ENCODE measurements around the gene YIPF1.
"Not testable (repeated sequence)": the region's sequence is repeated elsewhere in the genome, so short reads cannot be mapped to it uniquely, and the experiment has no call there.

The YIPF1 gene

DNA sequence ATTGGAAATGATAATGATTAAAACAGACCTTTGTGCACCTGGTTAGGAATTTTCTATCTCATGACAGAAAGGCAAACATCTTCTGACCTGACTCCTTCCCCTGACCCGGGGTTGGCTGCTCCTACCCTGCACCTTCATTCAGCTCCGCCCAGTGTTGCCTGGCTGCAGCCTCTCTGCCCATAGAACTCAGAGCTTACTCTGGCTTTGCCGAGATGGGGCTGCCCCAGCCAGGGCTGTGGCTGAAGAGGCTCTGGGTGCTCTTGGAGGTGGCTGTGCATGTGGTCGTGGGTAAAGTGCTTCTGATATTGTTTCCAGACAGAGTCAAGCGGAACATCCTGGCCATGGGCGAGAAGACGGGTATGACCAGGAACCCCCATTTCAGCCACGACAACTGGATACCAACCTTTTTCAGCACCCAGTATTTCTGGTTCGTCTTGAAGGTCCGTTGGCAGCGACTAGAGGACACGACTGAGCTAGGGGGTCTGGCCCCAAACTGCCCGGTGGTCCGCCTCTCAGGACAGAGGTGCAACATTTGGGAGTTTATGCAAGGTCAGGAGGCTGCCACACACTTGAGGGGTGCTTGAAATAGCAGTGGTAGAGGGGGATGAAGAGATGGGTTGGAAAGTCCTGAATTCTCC lies 4.5 kb upstream of the YIPF1 start, which contains the start of gene DIO1:
Gene DIO1 (plus strand): TSS at position 189 of the 638 bp plus-strand sequence. CDS start 24 bp downstream, at position 213.
- Histone ChIP-seq H3K27ac (ENCODE audit: low read depth, low read length) (no peak within 1 kb of the TSS), H3K4me1 (ENCODE audit: control insufficient read depth, insufficient read depth, low read length) (peaks cover 7% of the 10 kb centered on the region), H3K9ac (ENCODE audit: low read length) (no peak within 1 kb of the TSS)

DNA sequence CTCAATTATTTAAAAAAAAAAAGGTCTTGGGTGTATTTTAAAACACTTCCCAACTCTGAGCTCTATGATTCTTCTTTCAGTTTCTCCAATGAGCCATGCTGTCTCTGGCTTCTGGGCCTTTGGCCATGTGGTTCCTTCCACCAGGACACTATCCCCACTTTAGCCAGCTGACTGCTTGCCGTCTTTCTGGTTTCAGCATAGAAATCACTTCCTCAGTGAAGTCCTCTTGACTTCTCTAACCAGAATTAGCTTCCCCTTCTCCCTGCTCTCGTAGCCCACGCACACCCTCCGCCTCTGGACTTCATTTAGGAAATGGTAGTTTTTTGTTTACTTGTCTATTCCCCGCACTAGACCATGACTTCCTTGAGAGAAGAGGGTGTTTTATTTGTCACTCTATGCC lies 3.3 kb upstream of the YIPF1 start:
- no peaks in the 10 kb centered on the region for H3K36me3 ChIP-seq (ENCODE audit: control insufficient read depth, insufficient read depth, low read length)
- no peak overlapping the region for H3K9ac ChIP-seq (ENCODE audit: low read length)
- no peaks in the 10 kb centered on the region for H3K27me3 ChIP-seq (ENCODE audit: control insufficient read depth, insufficient read depth, low read length)
- no peaks in the 10 kb centered on the region for H3K9me3 ChIP-seq (ENCODE audit: control insufficient read depth, insufficient read depth, low read depth, low read length)
- H3K27ac ChIP-seq (ENCODE audit: low read depth, low read length) = no peak overlapping the region
- H3K4me3 ChIP-seq (ENCODE audit: low read depth, low read length) = no peak overlapping the region
- H3K4me1 ChIP-seq (ENCODE audit: control insufficient read depth, insufficient read depth, low read length) = peaks cover 7% of the 10 kb centered on the region

More for the DNA sequence above, 4.5 kb upstream of the YIPF1 start, which contains the start of gene DIO1:
- Histone ChIP-seq H3K36me3 (ENCODE audit: control insufficient read depth, insufficient read depth, low read length) (no peaks in the 10 kb centered on the region), H3K9me3 (ENCODE audit: control insufficient read depth, insufficient read depth, low read depth, low read length) (no peaks in the 10 kb centered on the region), H3K27me3 (ENCODE audit: control insufficient read depth, insufficient read depth, low read length) (no peaks in the 10 kb centered on the region), H3K4me3 (ENCODE audit: low read depth, low read length) (no peak within 1 kb of the TSS)

DNA sequence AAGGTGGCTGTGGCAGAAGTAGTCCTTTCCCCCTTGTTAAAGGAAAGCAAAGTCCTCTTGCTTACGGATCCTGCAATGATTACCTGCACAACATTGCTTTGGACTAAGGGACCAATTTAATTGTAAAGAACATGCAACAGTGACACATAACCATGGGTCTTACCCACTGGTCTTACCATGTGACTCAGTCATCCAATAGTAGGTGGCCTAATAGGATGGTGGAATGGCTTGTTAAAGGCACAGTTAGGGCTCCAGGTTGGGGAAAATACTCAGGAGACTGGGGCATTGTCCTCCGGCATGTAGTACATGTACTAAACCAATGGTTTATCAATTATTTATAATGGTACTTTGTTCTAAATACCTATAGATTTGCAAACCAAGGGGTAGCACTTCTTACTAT lies 2.1 kb upstream of the YIPF1 start:
- Histone ChIP-seq H3K36me3 (ENCODE audit: control insufficient read depth, insufficient read depth, low read length) (no peaks in the 10 kb centered on the region), H3K4me3 (ENCODE audit: low read depth, low read length) (no peak overlapping the region), H3K27me3 (ENCODE audit: control insufficient read depth, insufficient read depth, low read length) (no peaks in the 10 kb centered on the region), H3K4me1 (ENCODE audit: control insufficient read depth, insufficient read depth, low read length) (peaks cover 7% of the 10 kb centered on the region), H3K9me3 (ENCODE audit: control insufficient read depth, insufficient read depth, low read depth, low read length) (no peaks in the 10 kb centered on the region), H3K9ac (ENCODE audit: low read length) (no peak overlapping the region), H3K27ac (ENCODE audit: low read depth, low read length) (no peak overlapping the region)

DNA sequence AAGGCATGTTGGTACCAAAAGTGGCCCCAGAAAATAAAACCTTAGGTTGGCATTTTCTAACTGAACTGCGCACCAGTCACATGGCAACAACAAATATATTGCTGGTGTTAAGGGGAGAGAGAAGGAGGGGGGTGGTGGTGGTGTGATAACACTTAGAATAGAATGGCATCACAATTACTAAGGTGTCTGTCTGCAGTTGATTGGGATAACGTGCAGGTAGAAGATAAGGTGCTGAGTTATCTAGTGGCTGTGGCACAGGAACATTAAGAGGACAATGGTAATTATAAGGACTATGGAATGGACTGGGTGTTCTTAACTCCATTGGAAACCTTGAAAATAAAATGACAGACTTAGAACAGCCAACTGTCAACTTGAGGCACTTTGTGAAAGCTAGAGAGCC lies 1.4 kb upstream of the YIPF1 start:
- no peak overlapping the region for H3K4me3 ChIP-seq (ENCODE audit: low read depth, low read length)
- no peak overlapping the region for H3K9ac ChIP-seq (ENCODE audit: low read length)
- H3K4me1 ChIP-seq (ENCODE audit: control insufficient read depth, insufficient read depth, low read length) = peaks cover 7% of the 10 kb centered on the region
- H3K27ac ChIP-seq (ENCODE audit: low read depth, low read length) = no peak overlapping the region
- no peaks in the 10 kb centered on the region for H3K27me3 ChIP-seq (ENCODE audit: control insufficient read depth, insufficient read depth, low read length)
- H3K36me3 ChIP-seq (ENCODE audit: control insufficient read depth, insufficient read depth, low read length) = peaks cover 2% of the 10 kb centered on the region
- no peaks in the 10 kb centered on the region for H3K9me3 ChIP-seq (ENCODE audit: control insufficient read depth, insufficient read depth, low read depth, low read length)

- Histone ChIP-seq H3K4me1 (ENCODE audit: control insufficient read depth, insufficient read depth, low read length) (peaks cover 7% of the 10 kb centered on the region), H3K9me3 (ENCODE audit: control insufficient read depth, insufficient read depth, low read depth, low read length) (no peaks in the 10 kb centered on the region), H3K27ac (ENCODE audit: low read depth, low read length) (no peak overlapping the region), H3K4me3 (ENCODE audit: low read depth, low read length) (peak overlapping the region; percentile 87), H3K36me3 (ENCODE audit: control insufficient read depth, insufficient read depth, low read length) (peaks cover 4% of the 10 kb centered on the region), H3K27me3 (ENCODE audit: control insufficient read depth, insufficient read depth, low read length) (no peaks in the 10 kb centered on the region), H3K9ac (ENCODE audit: low read length) (no peak overlapping the region)
Measured at GRCh38 chr1:53890522-53890941, 935 bp upstream of the YIPF1 start.

DNA sequence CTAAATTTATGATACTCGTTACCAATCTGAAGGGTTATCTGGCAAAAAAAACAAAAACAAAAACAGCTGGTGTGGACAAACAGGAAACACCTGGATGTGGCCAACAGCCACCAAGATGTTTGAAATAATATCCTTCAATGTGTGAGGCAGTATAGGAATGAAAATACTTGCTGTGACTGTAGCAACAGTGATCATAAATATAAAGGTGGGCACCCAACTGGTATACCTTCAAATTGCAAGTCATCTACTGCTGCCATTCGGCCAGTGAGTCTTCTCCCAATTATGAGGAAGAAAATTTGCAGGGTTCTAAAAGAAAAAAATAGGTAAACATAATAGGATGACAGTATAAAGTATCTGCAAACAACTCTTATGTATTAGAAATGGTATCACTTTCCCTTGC lies 916 bp downstream of the YIPF1 start:
- Histone ChIP-seq H3K9me3 (ENCODE audit: control insufficient read depth, insufficient read depth, low read depth, low read length) (no peaks in the 10 kb centered on the region), H3K4me3 (ENCODE audit: low read depth, low read length) (peak overlapping the region; percentile 87; the same call in 1 of the 2 replicates), H3K27ac (ENCODE audit: low read depth, low read length) (no peak overlapping the region), H3K36me3 (ENCODE audit: control insufficient read depth, insufficient read depth, low read length) (peaks cover 12% of the 10 kb centered on the region), H3K27me3 (ENCODE audit: control insufficient read depth, insufficient read depth, low read length) (no peaks in the 10 kb centered on the region), H3K9ac (ENCODE audit: low read length) (no peak overlapping the region), H3K4me1 (ENCODE audit: control insufficient read depth, insufficient read depth, low read length) (peaks cover 7% of the 10 kb centered on the region)

- H3K4me1 ChIP-seq (ENCODE audit: control insufficient read depth, insufficient read depth, low read length); H3K27ac ChIP-seq (ENCODE audit: low read depth, low read length); H3K9ac ChIP-seq (ENCODE audit: low read length); H3K9me3 ChIP-seq (ENCODE audit: control insufficient read depth, insufficient read depth, low read depth, low read length); H3K4me3 ChIP-seq (ENCODE audit: low read depth, low read length); H3K27me3 ChIP-seq (ENCODE audit: control insufficient read depth, insufficient read depth, low read length): not testable (repeated sequence)
- peaks cover 24% of the 10 kb centered on the region for H3K36me3 ChIP-seq (ENCODE audit: control insufficient read depth, insufficient read depth, low read length)
Measured at GRCh38 chr1:53883600-53883999, 6.0 kb downstream of the YIPF1 start.

DNA sequence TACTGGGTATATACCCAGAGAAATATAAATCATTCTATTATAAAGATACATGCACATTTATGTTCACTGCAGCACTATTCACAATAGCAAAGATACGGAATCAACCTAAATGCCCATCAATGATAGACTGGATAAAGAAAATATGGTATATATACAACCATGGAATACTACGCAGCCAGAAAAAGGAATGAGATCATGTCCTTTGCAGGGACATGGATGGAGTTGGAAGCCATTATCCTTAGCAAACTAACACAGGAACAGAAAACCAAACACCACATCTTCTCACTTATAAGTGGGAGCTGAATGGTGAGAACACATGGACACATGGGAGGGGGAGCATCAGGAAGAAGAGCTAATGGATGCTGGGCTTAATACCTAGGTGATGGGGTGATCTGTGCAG lies 7.7 kb downstream of the YIPF1 start:
- not testable (repeated sequence) for H3K27ac ChIP-seq (ENCODE audit: low read depth, low read length); H3K4me3 ChIP-seq (ENCODE audit: low read depth, low read length); H3K9me3 ChIP-seq (ENCODE audit: control insufficient read depth, insufficient read depth, low read depth, low read length); H3K4me1 ChIP-seq (ENCODE audit: control insufficient read depth, insufficient read depth, low read length); H3K27me3 ChIP-seq (ENCODE audit: control insufficient read depth, insufficient read depth, low read length); H3K9ac ChIP-seq (ENCODE audit: low read length)
- peaks cover 33% of the 10 kb centered on the region for H3K36me3 ChIP-seq (ENCODE audit: control insufficient read depth, insufficient read depth, low read length)

GRCh38 chr1:53878492-53879105 lies 11.0 kb downstream of the YIPF1 start:
- Histone ChIP-seq H3K36me3 (ENCODE audit: control insufficient read depth, insufficient read depth, low read length) (peaks cover 33% of the 10 kb centered on the region), H3K27me3 (ENCODE audit: control insufficient read depth, insufficient read depth, low read length) (no peaks in the 10 kb centered on the region), H3K9me3 (ENCODE audit: control insufficient read depth, insufficient read depth, low read depth, low read length) (no peaks in the 10 kb centered on the region), H3K9ac (ENCODE audit: low read length) (no peak overlapping the region), H3K4me1 (ENCODE audit: control insufficient read depth, insufficient read depth, low read length) (no peaks in the 10 kb centered on the region), H3K4me3 (ENCODE audit: low read depth, low read length) (no peak overlapping the region), H3K27ac (ENCODE audit: low read depth, low read length) (no peak overlapping the region)

DNA sequence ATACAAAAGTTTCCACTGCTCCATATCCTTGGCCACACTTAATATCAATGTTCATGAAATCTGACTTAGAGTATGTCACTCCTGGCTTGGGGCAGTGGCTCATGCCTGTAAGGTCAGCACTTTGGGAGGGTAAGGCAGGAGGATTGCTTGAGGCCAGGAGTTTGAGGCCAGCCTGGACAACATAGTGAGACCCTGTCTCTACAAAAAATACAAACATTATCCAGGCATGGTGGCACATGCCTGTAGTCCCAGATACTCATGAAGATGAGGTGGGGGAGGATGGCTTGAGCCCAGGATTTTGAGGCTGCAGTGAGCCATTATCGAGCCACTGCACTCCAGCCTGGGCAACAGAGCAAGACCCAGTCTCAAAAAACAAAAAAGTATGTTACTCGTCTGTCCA lies 14.4 kb downstream of the YIPF1 start:
- not testable (repeated sequence) for H3K4me3 ChIP-seq (ENCODE audit: low read depth, low read length); H3K9ac ChIP-seq (ENCODE audit: low read length); H3K27me3 ChIP-seq (ENCODE audit: control insufficient read depth, insufficient read depth, low read length); H3K27ac ChIP-seq (ENCODE audit: low read depth, low read length); H3K9me3 ChIP-seq (ENCODE audit: control insufficient read depth, insufficient read depth, low read depth, low read length); H3K4me1 ChIP-seq (ENCODE audit: control insufficient read depth, insufficient read depth, low read length)
- H3K36me3 ChIP-seq (ENCODE audit: control insufficient read depth, insufficient read depth, low read length) = peaks cover 30% of the 10 kb centered on the region

DNA sequence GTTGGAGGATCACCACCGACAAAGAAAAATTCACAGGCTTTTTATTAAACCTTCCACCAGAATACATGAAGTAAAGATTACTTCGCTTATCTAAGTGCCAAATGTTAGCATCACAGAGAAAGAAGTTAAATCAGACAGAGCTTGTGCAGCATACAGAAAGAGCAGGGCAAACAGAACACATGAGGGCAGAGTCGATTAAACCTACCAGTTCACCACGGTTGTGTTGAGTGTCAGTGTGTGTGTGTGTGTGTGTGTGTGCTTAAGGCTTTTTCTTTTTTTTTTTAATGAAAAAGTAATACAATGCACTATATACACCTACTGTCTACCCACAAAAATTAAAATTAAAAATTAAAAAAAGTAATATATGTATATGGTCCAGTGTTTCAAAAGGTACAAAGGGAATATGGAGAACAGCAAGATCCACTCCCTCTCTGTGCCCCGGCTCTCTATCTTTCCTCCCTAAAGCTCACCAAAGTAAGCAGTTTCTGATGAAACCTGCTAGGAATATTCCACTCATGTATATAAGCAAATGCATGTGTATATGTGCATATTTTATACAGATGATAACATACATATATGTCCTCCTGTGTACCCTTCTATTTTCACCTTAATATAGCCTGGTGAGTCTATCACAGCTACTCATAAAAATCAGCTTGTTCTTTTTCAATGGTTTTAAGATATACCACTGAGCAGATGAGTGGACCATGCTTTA lies 17.7 kb downstream of the YIPF1 start:
- Histone ChIP-seq H3K9me3 (ENCODE audit: control insufficient read depth, insufficient read depth, low read depth, low read length) (no peaks in the 10 kb centered on the region), H3K4me3 (ENCODE audit: low read depth, low read length) (no peak overlapping the region), H3K27ac (ENCODE audit: low read depth, low read length) (no peak overlapping the region), H3K4me1 (ENCODE audit: control insufficient read depth, insufficient read depth, low read length) (no peaks in the 10 kb centered on the region), H3K36me3 (ENCODE audit: control insufficient read depth, insufficient read depth, low read length) (peaks cover 32% of the 10 kb centered on the region), H3K9ac (ENCODE audit: low read length) (no peak overlapping the region), H3K27me3 (ENCODE audit: control insufficient read depth, insufficient read depth, low read length) (no peaks in the 10 kb centered on the region)
